Stimulated activated naive CD8-positive, alpha-beta T cell treated with anti-CD3 and anti-CD28 coated beads, Interleukin-15, Interleukin-2, amounts not matched to agents 100 ng/mL and 50 ng/mL, for 24 hours (primary cell): ENCODE measurements around the gene ARHGAP25.

Experiments used
- H3K27ac Mint-ChIP-seq: one replicate; pipeline ENCODE4 v1.8.0; 2021; ENCODE audit warnings: mild to moderate bottlenecking, mixed read lengths
- H3K27me3 Mint-ChIP-seq: one replicate; pipeline ENCODE4 v1.8.0; 2021; ENCODE audit warnings: mixed read lengths
- H3K36me3 Mint-ChIP-seq: one replicate; pipeline ENCODE4 v1.8.0; 2021; ENCODE audit warnings: low read depth, mixed read lengths
- H3K4me1 Mint-ChIP-seq: one replicate; pipeline ENCODE4 v1.8.0; 2021; ENCODE audit warnings: low read depth, mixed read lengths
- H3K4me3 Mint-ChIP-seq: one replicate; pipeline ENCODE4 v1.8.0; 2021; ENCODE audit warnings: mild to moderate bottlenecking, mixed read lengths
- H3K9me3 Mint-ChIP-seq: one replicate; pipeline ENCODE4 v1.8.0; 2021; ENCODE audit warnings: mixed read lengths

The ARHGAP25 gene

DNA sequence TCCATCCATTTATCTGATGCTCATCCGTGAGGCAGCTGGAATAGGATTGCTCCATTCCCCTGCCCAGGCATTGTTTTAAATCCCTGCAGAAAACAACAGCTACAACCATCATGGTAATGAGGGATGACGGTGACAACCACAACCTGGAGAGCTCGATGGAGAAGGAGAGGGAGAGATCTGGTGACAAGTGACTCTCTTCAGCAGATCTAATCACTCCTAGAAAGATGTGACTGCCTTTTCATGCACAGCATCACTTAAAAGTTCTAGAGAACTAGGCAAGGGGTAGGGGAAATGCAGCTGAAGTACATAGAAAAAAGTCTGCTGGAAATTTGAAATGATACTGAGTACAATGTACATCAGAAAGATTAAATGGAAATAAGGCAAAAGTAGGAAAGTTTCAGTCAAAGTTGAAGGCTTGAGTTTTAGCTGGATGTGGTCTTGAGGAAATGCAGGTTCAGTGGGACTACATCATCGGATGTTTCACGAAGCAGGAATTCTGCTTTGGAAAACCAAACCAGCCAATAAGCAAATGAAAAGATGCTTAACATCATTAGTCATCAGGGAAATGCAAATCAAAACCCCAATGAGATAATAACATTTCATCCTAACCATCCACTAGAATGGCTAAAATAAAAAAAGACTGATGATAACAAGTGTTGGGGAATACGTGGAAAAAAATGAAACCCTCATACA lies 6.8 kb upstream of the ARHGAP25 start:
- Mint-ChIP-seq H3K27me3 (no peaks in the 10 kb centered on the region), H3K4me1 (peaks cover 43% of the 10 kb centered on the region), H3K36me3 (no peaks in the 10 kb centered on the region), H3K4me3 (peak overlapping the region; percentile 46), H3K9me3 (no peaks in the 10 kb centered on the region), H3K27ac (peak overlapping the region; percentile 80)

DNA sequence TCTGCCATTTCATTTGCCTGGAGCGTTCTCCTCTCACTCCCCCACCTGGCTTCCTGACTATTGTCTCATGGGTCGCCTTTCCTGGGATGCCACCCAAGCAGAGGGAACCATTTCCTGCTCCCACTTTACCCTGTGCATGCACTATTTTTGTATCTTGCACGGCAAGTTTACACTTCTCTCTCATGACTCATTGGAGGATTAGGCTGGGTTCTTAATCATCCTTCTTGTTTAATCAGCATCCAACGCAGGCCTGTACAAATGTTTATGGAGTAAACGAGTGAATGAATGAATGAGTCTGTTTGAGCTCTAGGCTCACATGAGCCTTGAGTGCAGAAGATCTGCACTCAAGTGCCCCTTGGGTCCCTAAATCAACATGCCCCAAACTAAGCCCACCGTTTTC lies 3.8 kb upstream of the ARHGAP25 start:
- H3K4me3 Mint-ChIP-seq: no peak overlapping the region
- peak overlapping the region; percentile 59 for H3K27ac Mint-ChIP-seq

DNA sequence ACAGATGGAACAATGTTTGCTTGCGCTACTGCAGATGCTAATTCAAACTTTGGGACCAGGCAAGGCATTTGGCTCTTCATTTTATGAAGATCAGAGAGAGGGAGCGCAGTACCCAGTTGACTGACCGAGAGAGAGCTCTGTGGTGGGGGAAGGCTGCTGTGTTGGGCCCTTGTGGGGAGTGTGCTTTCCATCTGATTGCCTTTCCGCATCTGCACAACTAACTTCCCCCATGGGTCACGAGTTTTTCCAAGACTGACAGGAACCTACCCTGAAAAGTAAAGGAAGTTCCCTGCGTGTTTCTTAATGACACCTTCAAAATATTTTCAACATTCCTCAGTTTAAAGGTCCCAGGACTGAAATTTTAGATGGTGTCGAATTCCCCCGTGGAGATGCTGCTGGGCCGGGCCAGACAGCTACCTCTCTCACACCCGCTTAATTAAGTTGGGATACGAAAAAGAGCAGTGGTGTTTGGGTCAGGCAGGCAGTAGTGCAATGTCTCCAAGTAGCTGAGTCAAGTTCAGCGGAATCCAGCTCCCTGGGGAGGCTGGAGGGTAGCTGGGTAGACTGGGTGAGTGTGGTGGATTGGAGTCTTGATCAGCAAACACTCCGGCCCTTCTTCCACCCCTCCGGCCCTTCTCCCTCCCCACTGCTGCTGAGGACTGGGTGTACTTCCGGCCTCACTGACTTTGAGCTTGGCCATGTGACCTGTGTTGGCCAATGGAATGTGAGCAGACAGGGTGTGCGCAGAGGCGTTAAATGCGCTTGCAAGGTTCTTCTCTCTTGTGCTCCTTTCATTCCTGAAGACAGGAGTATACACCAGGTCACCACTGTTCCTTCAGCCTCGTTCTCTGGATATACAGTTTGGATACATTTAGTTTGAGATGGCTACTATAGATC lies 2.3 kb upstream of the ARHGAP25 start:
- Mint-ChIP-seq H3K36me3 (peaks cover 10% of the 10 kb centered on the region), H3K27ac (peak overlapping the region; percentile 59), H3K27me3 (no peaks in the 10 kb centered on the region), H3K9me3 (no peaks in the 10 kb centered on the region), H3K4me3 (no peak overlapping the region), H3K4me1 (peaks cover 16% of the 10 kb centered on the region)

More for the DNA sequence above, 3.8 kb upstream of the ARHGAP25 start:
- Mint-ChIP-seq H3K27me3 (no peaks in the 10 kb centered on the region), H3K9me3 (no peaks in the 10 kb centered on the region), H3K36me3 (peaks cover 5% of the 10 kb centered on the region), H3K4me1 (peaks cover 31% of the 10 kb centered on the region)

DNA sequence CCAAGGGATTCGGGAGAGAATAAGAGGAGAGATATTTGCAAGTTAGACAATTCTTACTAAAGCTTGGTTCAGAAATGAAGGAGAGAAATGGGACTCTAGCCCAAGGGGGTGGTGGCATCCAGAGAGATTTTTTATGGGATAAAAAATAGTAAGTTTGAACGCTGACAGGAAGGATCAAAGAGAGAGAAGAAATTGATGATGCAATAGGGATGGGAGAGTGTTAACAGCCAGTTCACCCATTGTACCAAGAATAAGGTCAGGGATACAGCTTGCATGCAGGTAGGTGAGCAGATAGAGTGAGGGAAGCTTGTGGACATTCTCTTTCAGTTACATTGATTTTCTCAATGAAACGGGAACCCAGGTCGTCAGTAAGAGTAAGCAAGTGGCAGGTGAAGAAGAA lies 1.2 kb upstream of the ARHGAP25 start:
- Mint-ChIP-seq H3K4me1 (peaks cover 16% of the 10 kb centered on the region), H3K27me3 (no peaks in the 10 kb centered on the region), H3K36me3 (peaks cover 17% of the 10 kb centered on the region), H3K9me3 (no peaks in the 10 kb centered on the region), H3K4me3 (no peak overlapping the region), H3K27ac (no peak overlapping the region)

DNA sequence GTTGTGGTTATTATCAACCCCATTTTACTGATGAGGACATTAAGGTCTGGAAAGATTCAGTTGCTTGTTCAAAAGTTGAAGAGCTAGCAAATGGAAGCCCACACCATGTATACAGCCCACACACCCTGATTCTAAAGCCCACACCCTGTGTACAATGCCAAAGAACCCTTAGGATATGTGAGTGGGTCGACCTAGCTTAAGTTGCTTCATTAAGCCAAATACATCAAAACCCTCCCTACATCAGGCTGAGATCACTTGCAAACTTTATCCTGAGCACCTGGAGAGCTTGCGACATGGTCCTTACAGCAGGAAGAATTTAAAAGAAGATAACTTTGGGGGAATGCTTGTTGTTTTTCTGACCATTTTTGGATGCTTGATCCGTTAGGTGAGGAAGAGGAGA lies 435 bp upstream of the ARHGAP25 start:
- Mint-ChIP-seq H3K27ac (no peak overlapping the region), H3K4me1 (peaks cover 18% of the 10 kb centered on the region), H3K36me3 (peaks cover 23% of the 10 kb centered on the region), H3K4me3 (no peak overlapping the region), H3K9me3 (no peaks in the 10 kb centered on the region), H3K27me3 (no peaks in the 10 kb centered on the region)

DNA sequence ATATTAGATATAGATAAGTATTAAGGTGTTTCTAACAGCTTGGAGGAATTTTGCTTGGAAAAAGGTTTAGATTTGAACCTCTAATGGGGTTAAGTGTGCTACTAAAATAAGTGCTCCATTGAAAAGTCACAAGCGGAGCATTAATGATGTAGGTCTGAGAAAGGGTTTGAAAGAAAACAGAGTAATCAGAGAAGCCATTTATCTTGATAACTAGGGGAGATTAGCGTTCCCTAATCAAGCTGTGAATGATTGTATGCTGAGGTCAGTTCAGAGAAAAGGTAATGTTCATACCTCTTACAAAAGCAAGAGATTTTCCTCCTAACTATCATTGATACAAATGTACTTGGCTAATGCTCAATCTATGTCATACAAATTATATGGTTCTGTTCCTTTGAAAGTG lies 1.5 kb downstream of the ARHGAP25 start:
- H3K9me3 Mint-ChIP-seq: no peaks in the 10 kb centered on the region
- no peak overlapping the region for H3K27ac Mint-ChIP-seq
- H3K4me3 Mint-ChIP-seq: no peak overlapping the region
- H3K36me3 Mint-ChIP-seq: peaks cover 35% of the 10 kb centered on the region
- H3K4me1 Mint-ChIP-seq: peaks cover 36% of the 10 kb centered on the region
- H3K27me3 Mint-ChIP-seq: no peaks in the 10 kb centered on the region

DNA sequence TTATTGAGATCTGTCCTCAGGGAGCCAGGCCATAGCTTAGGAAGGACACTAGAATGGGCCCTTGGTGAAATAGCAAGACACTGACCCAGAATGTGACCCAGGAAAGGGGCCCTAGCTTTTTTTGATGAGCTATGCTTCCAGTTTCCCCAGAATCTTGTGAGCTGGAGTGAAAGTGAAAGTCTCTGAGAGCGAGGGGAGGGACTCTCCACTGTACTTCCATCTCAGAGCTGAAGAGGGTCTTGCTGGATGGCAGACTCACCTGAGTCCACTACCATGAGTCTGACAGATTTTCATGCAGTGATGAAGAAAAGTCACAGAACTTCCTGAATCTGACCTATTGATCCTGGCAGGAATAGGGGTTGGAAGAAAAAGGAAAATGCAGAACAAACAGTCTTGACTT lies 3.1 kb downstream of the ARHGAP25 start:
- H3K4me1 Mint-ChIP-seq: peaks cover 51% of the 10 kb centered on the region

DNA sequence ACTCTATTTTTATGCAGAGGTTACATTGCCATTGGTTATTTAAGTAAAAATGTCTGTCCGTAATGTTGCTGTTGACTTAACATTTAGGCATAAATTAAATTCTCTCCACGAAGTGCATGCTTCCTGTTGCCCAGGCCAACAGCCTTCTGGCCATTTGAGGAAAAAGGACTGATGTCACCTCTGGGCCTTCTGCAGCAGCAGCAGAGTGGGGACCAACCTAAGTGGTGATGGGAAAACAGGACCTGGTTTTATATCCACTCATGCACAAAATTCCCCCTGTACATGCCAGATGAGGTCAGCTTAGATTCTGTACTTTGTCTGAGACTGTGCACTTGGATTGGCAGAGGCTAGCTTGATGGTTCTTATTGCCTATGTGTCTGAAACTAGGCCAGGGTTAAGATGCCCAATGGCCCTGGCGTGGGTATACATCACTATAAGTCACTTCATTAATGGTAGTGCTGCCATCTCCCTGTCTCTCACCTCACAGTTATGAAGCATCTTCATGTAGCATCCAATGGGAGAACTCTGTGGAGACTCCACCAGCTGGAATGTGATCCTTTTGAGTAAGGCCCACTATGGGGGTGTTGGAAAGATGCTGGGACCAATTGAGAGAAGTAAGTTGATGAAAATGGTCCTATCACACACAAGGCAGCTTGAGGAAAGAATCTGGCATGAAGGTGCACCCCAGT lies 4.4 kb downstream of the ARHGAP25 start:
- no peaks in the 10 kb centered on the region for H3K9me3 Mint-ChIP-seq
- peaks cover 53% of the 10 kb centered on the region for H3K36me3 Mint-ChIP-seq
- H3K4me1 Mint-ChIP-seq: peaks cover 65% of the 10 kb centered on the region
- H3K4me3 Mint-ChIP-seq: no peak overlapping the region
- no peaks in the 10 kb centered on the region for H3K27me3 Mint-ChIP-seq
- peak overlapping the region; percentile 93 for H3K27ac Mint-ChIP-seq

More for the DNA sequence above, 3.1 kb downstream of the ARHGAP25 start:
- Mint-ChIP-seq H3K27me3 (no peaks in the 10 kb centered on the region), H3K9me3 (no peaks in the 10 kb centered on the region), H3K27ac (peak overlapping the region; percentile 93), H3K4me3 (no peak overlapping the region), H3K36me3 (peaks cover 43% of the 10 kb centered on the region)

DNA sequence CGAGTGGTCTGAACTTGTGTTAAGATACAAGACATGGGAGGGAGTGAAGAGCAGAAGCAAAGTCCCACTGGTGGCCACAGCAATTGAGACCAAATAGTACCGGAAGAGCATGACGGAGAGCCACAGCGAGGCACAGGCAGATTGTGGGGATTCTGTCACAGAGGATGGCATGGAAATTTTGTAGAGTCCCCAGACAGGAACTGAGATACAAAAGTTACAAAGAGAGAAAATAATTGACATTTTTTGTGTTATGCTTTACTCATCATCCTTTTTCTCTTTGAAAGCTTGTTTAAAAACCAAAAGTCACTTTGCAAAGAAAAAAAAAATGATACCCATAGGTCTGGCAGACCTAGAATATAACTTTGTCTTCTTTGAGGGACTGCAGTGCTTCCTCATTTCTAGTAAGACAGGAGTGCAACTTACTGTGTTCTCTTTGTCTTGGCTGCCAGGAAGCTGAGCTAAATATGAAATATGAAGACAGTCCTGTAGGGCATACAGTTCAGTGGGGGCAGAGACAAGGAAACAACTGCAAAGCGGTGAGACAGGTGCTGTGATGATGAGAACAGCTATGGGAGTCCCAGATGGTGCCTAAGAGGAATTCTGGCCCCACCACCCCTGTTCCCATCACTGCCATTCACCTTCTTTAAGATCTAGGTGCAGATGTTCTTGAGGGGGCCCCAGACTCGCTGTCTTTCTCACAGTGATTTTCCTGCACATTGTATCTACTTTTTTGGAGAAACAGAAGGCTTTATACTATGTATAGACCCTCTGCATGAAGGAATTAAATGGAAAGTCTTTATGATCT lies 5.2 kb downstream of the ARHGAP25 start:
- peak overlapping the region; percentile 93 for H3K27ac Mint-ChIP-seq
- no peaks in the 10 kb centered on the region for H3K27me3 Mint-ChIP-seq
- no peak overlapping the region for H3K4me3 Mint-ChIP-seq
- H3K9me3 Mint-ChIP-seq: no peaks in the 10 kb centered on the region
- H3K36me3 Mint-ChIP-seq: peaks cover 61% of the 10 kb centered on the region
- peaks cover 72% of the 10 kb centered on the region for H3K4me1 Mint-ChIP-seq

DNA sequence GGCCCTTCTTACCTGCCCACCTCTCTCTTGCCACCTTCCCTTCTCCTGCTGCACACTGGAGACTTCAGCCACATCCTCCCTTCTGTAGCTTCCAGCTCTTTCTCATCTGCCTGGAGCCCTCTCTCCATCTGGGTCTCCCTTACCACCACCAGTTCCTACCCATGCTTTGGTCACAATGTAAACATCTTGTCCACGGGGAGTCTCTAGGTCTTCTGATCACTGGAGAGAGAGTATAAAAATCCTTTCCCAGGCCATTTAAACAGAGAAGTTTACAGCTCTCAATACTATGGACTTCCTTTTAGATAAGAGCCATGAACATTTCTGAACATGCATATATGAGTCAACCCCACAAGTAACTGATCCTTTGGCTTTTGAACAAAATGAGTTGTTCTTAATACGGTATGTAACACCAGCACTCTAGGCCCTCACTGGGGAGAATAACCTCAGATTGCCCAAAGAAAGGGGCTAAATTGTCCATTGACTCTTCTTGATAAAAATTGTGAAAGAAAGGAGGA lies 5.8 kb downstream of the ARHGAP25 start:
- Mint-ChIP-seq H3K9me3 (no peaks in the 10 kb centered on the region), H3K4me1 (peaks cover 79% of the 10 kb centered on the region), H3K4me3 (no peak overlapping the region), H3K36me3 (peaks cover 66% of the 10 kb centered on the region), H3K27me3 (no peaks in the 10 kb centered on the region), H3K27ac (peak overlapping the region; percentile 93)

DNA sequence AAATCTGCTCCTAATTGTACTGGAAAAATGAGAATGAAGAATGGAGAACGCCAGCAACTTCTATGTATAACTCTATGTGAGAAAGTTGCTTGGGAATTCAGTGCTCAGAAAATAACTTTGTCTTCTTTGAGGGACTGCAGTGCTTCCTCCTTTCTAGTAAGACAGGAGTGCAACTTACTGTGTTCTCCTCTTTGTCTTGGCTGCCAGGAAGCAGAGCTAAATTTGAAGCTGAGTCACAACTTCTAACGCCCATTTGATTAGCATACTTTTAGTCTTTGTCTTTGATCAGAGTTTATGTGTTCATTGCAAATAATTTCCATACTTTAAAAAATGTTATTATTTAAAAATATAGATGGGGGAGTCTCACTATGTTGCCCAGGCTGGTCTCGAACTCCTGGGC lies 6.6 kb downstream of the ARHGAP25 start:
- H3K27ac Mint-ChIP-seq: peak overlapping the region; percentile 93
- no peaks in the 10 kb centered on the region for H3K9me3 Mint-ChIP-seq
- H3K27me3 Mint-ChIP-seq: no peaks in the 10 kb centered on the region
- H3K4me1 Mint-ChIP-seq: peaks cover 87% of the 10 kb centered on the region
- peaks cover 66% of the 10 kb centered on the region for H3K36me3 Mint-ChIP-seq
- H3K4me3 Mint-ChIP-seq: no peak overlapping the region

DNA sequence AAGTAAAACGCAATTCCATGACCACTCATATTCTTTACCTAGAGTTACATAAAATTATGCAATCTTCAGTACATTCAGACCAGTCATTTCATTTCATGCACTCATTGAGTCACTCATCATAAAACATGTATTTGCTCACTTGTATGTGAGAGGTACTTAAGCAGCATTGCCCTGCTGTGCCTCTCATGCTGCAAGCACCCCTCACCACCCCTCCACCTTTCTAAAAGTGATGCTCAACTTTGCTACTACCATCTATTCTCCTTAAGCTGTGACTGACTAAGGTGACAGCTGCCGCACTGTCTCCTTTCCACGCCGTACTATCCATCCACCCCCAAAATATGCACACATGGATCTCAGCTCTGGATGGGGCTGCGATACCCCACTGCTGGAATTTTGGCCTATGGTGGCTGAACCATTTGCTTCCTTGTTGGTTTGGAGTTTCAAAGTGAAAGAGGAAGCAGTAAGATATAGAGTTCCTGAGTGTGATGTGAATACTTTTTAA lies 7.2 kb downstream of the ARHGAP25 start:
- H3K4me3 Mint-ChIP-seq: peak overlapping the region; percentile 60
- H3K27me3 Mint-ChIP-seq: no peaks in the 10 kb centered on the region
- H3K4me1 Mint-ChIP-seq: peaks cover 91% of the 10 kb centered on the region
- H3K27ac Mint-ChIP-seq: peak overlapping the region; percentile 88
- peaks cover 67% of the 10 kb centered on the region for H3K36me3 Mint-ChIP-seq
- H3K9me3 Mint-ChIP-seq: no peaks in the 10 kb centered on the region

DNA sequence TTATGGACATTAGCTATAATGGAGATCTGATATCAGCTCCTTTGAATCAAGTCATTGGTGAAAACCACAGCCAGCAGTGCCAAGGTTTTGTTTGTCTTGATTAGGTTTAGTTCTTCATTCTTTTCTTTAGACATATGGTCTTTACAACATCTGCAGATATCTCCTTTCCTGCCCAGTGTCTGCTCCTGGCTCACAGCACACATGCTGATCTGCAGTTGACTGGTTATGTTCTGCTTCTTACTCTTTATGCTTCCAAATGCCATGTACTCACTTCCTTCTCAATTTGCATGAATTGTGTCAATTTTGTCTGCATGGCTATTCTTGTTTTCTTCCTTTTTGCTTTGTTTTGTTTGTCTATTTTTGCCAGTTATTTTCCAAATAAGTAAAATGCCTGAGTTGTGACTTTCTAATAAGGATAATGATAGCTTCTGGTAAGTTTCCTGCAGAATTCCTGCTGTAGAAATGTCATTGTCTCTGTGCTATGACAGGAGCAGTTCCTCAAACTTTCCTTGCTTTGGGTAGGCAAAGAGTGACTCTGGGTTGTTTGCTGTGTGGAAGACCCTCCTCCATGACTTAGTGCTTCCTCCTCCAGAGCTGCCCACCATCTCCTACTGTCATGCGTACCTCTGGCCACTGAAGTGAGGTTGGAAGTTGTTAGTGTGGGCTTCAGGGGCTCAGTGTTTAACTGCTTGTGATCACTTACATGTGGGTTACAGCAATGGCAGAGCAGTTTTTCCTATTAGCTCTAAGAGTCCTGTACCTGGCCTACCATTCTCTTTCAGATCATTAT lies 8.2 kb downstream of the ARHGAP25 start:
- Mint-ChIP-seq H3K36me3 (peaks cover 76% of the 10 kb centered on the region), H3K27me3 (no peaks in the 10 kb centered on the region), H3K27ac (peak overlapping the region; percentile 70), H3K9me3 (no peaks in the 10 kb centered on the region), H3K4me3 (peak overlapping the region; percentile 60), H3K4me1 (peaks cover 96% of the 10 kb centered on the region)
